OCI-M2 (cell line): Measurements from ENCODE around the gene CSNK1G2.

Experiments
- DNase-seq: peaks from one replicate; lab custom pipeline; 2025; ENCODE audit not compliant: unreplicated experiment; lab: John Stamatoyannopoulos, UW

Gene CSNK1G2

GRCh38 chr19:1943661-1944087 lies 2.7 kb downstream of the CSNK1G2 start:
- DNase-seq, result no peak

- DNase-seq, result no peak
These were observed 3.3 kb downstream of the CSNK1G2 start for GRCh38 chr19:1944088-1944915.

GRCh38 chr19:1944916-1945561 lies 4.1 kb downstream of the CSNK1G2 start:
- DNase-seq, result no peak

- no peak for DNase-seq
These were observed 4.9 kb downstream of the CSNK1G2 start for GRCh38 chr19:1945899-1946298.

- no peak for DNase-seq
These were observed 6.8 kb downstream of the CSNK1G2 start for GRCh38 chr19:1947651-1948209.

- no peak for DNase-seq
These were observed 8.5 kb downstream of the CSNK1G2 start for GRCh38 chr19:1949304-1950101.

- DNase-seq, result no peak
These were observed 9.7 kb downstream of the CSNK1G2 start for GRCh38 chr19:1950640-1951039.

- no peak for DNase-seq
These were observed 11.7 kb downstream of the CSNK1G2 start for GRCh38 chr19:1952635-1953034.

GRCh38 chr19:1953037-1953436 lies 12.1 kb downstream of the CSNK1G2 start:
- DNase-seq, result no peak

GRCh38 chr19:1953441-1954094 lies 12.6 kb downstream of the CSNK1G2 start:
- DNase-seq, result no peak

GRCh38 chr19:1954532-1954933 lies 13.6 kb downstream of the CSNK1G2 start:
- DNase-seq, result no peak

- no peak for DNase-seq
These were observed 14.5 kb downstream of the CSNK1G2 start for GRCh38 chr19:1955171-1956121.

GRCh38 chr19:1956122-1956494 lies 15.1 kb downstream of the CSNK1G2 start:
- no peak for DNase-seq

GRCh38 chr19:1956868-1957492 lies 16.0 kb downstream of the CSNK1G2 start:
- DNase-seq, result no peak

- no peak for DNase-seq
These were observed 16.7 kb downstream of the CSNK1G2 start for GRCh38 chr19:1957562-1958248.

GRCh38 chr19:1959928-1960589 lies 19.1 kb downstream of the CSNK1G2 start:
- DNase-seq, result no peak

- DNase-seq, result no peak
These were observed 20.3 kb downstream of the CSNK1G2 start for GRCh38 chr19:1961000-1961883.
